Measurements from ENCODE around the gene CLEC2L. TPM values are rescaled to one million over a fixed set of nuclear protein-coding genes. Genes with fewer than 3 reads are reported as not detected.

CLEC2L gene
- total and polyA plus RNA-seq, 2 experiments from 2014 or later, result not detected

GRCh38 chr7:139522830-139523198, 671 bp upstream of the CLEC2L start (continued):
- TF ChIP-seq ZNF462 (CRISPR knock-in tag; IDR thresholded peaks at IDR 0.05) (no peak), EZH2 (IDR thresholded peaks at IDR 0.05; ENCODE audit: low read depth, unreplicated experiment) (no peak), JUNB (IDR thresholded peaks at IDR 0.05; ENCODE audit: unreplicated experiment) (no peak), ETS1 (IDR thresholded peaks at IDR 0.05) (no peak), ZNF331 (CRISPR knock-in tag; IDR thresholded peaks at IDR 0.05; ENCODE audit: low read depth) (no peak), STAT1 (IDR thresholded peaks at IDR 0.05; ENCODE audit: unreplicated experiment) (no peak), NANOG (IDR thresholded peaks at IDR 0.05; ENCODE audit: borderline replicate concordance) (no peak), EZH2phosphoT487 (IDR thresholded peaks at IDR 0.05; ENCODE audit: unreplicated experiment) (no peak)

Measured in GM23338 (cell line).